ENCODE results near the gene MIPOL1.
"Not testable (repeated sequence)": the region's sequence is repeated elsewhere in the genome, so short reads cannot be mapped to it uniquely, and the experiment has no call there.

Gene MIPOL1

DNA sequence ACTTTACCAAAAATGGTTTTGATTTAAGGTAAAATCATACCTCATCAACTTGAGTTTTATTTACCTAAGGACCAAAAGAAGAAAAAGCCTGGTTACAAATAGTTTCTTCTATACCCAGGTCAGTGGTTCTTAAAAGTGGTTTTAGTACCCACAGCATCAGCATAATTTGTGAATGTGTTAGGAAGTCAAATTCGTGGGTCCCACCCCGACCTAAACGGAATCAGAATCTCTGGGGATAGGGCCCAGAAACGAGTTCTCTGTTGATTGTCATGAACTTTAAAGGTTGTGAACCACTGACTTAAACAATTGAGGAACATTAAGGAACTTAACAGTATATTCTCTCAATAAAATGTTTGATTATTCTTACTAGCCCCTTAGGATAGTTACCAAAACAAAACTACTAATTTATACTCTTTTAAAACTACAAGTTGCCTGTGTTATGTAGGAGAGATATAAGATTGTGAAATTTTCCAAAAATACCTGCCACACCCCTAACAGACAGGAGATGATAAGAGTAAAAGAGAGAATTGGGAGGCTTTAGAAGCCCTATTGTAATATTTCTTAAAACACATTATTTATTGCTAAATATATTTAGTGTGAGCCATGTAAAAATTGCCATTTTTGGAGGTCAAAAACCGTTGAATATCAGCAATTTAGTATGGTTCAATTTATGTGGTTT, 24.7 kb upstream of the MIPOL1 start:
- Mint-ChIP-seq H3K27me3 (peaks cover 34% of the 10 kb centered on the region), H3K36me3 (ENCODE audit: low read depth) (no peaks in the 10 kb centered on the region), H3K27ac (no peak overlapping the region), H3K4me3 (no peak overlapping the region), H3K9me3 (no peaks in the 10 kb centered on the region), H3K4me1 (ENCODE audit: low read depth) (no peaks in the 10 kb centered on the region)

DNA sequence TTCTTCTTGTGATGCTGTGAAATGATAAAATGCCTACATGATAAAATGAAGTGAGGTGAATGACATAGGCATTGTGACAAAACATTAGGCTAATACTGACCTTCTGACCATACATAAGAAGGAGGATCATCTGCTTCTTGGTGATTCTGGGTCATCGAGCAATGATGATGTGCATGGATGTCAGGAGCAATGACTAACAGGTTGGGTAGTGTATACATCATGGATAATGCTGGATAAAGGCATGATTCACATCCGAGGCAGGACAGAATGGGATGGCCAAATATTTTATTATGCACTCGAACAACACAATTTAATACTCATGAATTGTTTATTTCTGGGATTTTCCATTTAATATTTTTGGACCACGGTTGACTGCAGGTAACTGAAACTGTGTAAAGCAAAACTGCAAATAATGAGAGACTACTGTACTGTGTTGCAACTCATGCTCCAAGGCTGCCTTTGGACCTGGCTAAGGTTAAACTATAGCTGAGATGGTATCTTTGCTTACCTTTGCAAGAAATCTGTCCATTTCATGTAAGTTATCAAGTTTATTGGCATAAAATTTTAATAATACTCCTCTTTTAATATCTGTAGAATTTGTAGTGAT, 17.7 kb upstream of the MIPOL1 start:
- peaks cover 3% of the 10 kb centered on the region for H3K27me3 Mint-ChIP-seq
- no peaks in the 10 kb centered on the region for H3K36me3 Mint-ChIP-seq (ENCODE audit: low read depth)
- peaks cover 8% of the 10 kb centered on the region for H3K9me3 Mint-ChIP-seq
- no peak overlapping the region for H3K4me3 Mint-ChIP-seq
- H3K27ac Mint-ChIP-seq: no peak overlapping the region
- no peaks in the 10 kb centered on the region for H3K4me1 Mint-ChIP-seq (ENCODE audit: low read depth)

DNA sequence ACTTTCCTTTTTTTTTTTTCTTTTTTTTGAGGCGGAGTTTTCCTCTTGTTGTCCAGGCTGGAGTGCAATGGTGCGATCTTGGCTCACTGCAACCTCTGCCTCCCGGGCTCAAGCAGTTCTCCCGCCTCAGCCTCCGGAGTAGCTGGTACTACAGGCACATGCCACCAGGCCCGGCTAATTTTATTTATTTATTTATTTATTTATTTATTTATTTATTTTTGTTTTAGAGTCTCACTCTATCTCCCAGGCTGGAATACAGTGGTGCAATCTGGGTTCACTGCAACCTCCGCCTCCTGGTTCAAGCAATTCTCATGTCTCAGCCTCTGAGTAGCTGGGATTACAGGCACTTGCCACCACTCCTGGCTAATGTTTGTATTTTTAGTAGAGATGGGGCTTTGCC, 16.9 kb upstream of the MIPOL1 start:
- H3K27me3 Mint-ChIP-seq; H3K36me3 Mint-ChIP-seq (ENCODE audit: low read depth); H3K27ac Mint-ChIP-seq; H3K4me3 Mint-ChIP-seq; H3K9me3 Mint-ChIP-seq; H3K4me1 Mint-ChIP-seq (ENCODE audit: low read depth): not testable (repeated sequence)

DNA sequence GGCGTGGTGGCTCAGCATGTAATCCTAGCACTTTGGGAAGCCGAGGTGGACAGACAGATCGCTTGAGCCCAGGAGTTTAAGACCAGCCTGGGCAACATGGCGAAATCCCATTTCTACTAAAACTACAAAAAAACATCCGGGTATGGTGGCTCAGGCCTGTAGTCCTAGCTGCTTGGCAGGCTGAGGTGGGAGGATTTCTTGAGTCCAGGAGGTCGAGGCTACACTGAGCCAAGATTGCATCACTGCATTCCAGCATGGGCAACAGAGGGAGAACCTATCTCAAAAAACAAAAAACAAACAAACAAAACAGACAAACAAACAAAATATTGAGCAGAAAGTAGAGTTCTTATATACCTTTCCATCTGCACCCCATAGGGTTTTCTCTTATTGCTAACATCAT, 16.3 kb upstream of the MIPOL1 start:
- Mint-ChIP-seq H3K4me3 (no peak overlapping the region), H3K4me1 (ENCODE audit: low read depth) (no peaks in the 10 kb centered on the region), H3K36me3 (ENCODE audit: low read depth) (no peaks in the 10 kb centered on the region), H3K9me3 (peaks cover 8% of the 10 kb centered on the region), H3K27ac (no peak overlapping the region), H3K27me3 (no peaks in the 10 kb centered on the region)

DNA sequence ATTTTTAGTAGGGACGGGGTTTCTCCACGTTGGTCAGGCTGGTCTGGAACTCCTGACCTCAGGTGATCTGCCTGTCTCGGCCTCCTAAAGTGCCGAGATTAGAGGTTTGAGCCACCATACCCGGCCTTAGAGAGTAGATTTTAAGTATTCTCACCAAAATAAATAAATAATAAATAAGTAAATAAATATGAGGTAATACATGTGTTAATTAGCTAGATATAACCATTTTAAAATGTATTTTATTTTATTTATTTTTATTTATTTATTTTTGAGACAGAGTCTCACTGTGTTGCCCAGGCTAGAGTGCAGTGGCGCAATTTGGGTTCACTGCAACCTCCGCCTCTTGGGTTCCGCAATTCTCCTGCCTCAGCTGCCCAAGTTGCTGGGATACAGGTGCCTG, 13.2 kb upstream of the MIPOL1 start:
- H3K9me3 Mint-ChIP-seq; H3K4me1 Mint-ChIP-seq (ENCODE audit: low read depth); H3K27me3 Mint-ChIP-seq; H3K4me3 Mint-ChIP-seq; H3K27ac Mint-ChIP-seq; H3K36me3 Mint-ChIP-seq (ENCODE audit: low read depth): not testable (repeated sequence)

DNA sequence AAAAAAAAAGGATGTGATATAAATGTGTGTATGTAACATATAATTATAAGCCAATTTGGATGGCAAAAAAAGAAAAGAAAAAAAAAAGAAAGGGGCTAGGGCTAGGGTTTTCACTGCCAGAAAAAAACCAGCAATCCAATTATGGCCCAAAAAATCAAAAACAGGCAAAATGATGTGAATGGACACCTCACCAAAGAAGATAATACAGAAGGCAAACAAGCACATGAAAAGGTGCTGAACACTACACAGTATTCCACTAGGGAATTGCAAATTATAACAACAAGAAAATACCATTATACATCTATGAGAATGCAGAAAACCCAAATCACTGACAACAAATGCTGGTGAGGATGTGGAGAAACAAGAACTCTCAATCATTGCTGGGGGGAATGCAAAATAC, 12.1 kb upstream of the MIPOL1 start:
- Mint-ChIP-seq H3K4me1 (ENCODE audit: low read depth) (no peaks in the 10 kb centered on the region), H3K36me3 (ENCODE audit: low read depth) (no peaks in the 10 kb centered on the region), H3K27me3 (no peaks in the 10 kb centered on the region), H3K9me3 (peaks cover 10% of the 10 kb centered on the region), H3K4me3 (no peak overlapping the region), H3K27ac (no peak overlapping the region)

DNA sequence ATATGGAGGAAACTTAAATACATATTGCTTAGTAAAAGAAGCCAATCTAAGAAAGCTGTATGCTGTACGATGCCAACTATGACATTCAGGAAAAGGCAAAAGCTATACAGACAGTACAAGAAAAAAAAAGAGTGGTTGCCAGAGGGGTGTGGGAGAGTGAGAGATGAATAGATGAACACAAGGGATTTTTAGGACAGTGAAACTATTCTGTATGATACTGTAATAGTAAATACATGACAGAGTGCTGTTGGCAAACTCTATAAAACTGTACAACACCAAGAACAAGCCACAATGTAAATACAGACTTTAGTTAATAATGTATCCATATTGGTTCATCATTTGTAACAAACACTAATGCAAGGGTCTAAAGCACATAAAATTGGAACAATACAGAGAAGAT, 10.9 kb upstream of the MIPOL1 start:
- Mint-ChIP-seq H3K9me3 (peaks cover 10% of the 10 kb centered on the region), H3K27ac (no peak overlapping the region), H3K4me1 (ENCODE audit: low read depth) (no peaks in the 10 kb centered on the region), H3K36me3 (ENCODE audit: low read depth) (no peaks in the 10 kb centered on the region), H3K4me3 (no peak overlapping the region), H3K27me3 (no peaks in the 10 kb centered on the region)

DNA sequence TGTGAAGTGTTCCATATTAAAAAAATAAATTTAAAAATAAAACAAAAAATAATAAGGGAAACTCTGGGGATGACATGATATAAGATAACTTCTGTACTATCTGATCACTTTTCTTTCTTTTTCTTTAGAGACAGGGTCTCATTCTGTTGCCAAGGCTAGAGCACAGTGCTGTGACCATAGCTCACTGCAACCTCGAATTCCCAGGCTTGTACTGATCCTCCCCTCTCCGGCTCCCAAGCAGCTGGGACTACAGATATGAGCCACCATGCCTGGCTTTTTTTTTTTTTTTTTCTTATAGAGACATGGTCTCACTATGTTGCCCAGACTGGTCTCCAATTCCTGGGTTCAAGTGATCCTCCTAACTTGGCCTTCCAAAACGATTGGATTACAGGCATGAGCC, 10.4 kb upstream of the MIPOL1 start:
- no peaks in the 10 kb centered on the region for H3K27me3 Mint-ChIP-seq
- no peak overlapping the region for H3K27ac Mint-ChIP-seq
- peaks cover 7% of the 10 kb centered on the region for H3K9me3 Mint-ChIP-seq
- H3K4me3 Mint-ChIP-seq: no peak overlapping the region
- H3K4me1 Mint-ChIP-seq (ENCODE audit: low read depth): no peaks in the 10 kb centered on the region
- no peaks in the 10 kb centered on the region for H3K36me3 Mint-ChIP-seq (ENCODE audit: low read depth)

DNA sequence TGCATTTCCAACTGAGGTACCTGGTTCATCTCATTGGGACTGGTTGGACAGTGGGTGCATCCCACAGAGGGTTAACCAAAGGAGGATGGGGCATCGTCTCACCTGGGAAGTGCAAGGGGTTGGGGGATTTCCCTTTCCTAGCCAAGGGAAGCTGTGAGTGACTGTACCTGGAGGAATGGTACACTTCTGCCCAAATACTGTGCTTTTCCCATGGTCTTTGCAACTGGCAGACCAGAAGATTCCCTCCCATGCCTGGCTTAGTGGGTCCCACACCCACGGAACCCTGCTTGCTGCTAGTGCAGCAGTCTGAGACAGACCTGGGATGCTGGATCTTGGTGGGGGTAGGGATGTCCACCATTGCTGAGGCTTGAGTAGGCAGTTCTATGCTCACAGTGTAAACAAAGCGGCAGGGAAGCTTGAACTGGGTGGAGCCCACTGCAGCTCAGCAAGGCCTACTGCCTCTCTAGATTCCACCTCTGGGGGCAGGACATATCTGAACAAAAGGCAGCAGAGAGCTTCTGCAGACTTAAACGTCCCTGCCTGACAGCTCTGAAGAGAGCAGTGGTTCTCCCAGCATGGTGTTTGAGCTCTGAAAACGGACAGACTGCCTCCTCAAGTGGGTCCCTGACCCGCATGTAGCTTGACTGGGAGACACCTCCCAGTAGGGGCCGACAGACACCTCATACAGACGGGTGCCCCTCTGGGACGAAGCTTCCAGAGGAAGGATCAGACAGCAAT, 9.7 kb upstream of the MIPOL1 start:
- not testable (repeated sequence) for H3K4me3 Mint-ChIP-seq; H3K4me1 Mint-ChIP-seq (ENCODE audit: low read depth); H3K9me3 Mint-ChIP-seq; H3K27me3 Mint-ChIP-seq; H3K27ac Mint-ChIP-seq; H3K36me3 Mint-ChIP-seq (ENCODE audit: low read depth)

DNA sequence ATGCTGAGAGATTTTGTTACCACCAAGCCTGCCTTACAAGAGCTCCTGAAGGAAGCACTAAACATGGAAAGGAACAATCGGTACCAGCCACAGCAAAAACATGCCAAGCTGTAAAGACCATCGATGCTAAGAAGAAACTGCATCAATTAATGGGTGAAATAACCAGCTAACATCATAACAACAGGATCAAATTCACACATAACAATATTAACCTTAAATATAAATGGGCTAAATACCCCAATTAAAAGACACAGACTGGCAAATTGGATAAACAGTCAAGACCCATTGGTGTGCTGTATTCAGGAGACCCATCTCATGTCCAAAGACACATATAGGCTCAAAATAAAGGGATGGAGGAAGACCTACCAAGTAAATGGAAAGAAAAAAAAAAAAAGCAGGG, 8.0 kb upstream of the MIPOL1 start:
- H3K27me3 Mint-ChIP-seq; H3K4me3 Mint-ChIP-seq; H3K4me1 Mint-ChIP-seq (ENCODE audit: low read depth); H3K9me3 Mint-ChIP-seq; H3K36me3 Mint-ChIP-seq (ENCODE audit: low read depth); H3K27ac Mint-ChIP-seq: not testable (repeated sequence)

DNA sequence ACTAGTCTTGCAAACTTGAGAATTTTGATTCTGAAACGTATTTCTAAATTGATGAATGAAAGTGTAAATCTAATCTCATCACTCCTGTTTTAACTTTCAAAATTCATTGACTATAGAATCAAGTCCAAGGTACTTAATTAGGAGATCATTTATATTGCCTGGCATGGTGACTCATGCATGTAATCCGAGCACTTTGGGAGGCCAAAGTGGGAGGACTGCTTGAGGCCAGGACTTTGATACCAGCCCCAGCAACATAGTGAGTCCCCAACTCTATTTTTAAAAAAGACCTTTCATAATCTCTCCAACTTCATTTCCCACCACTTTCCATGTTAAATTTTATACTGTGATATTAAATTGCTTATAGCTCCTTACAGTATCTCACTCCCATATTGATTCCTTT, 3.0 kb upstream of the MIPOL1 start:
- H3K27me3 Mint-ChIP-seq: peaks cover 33% of the 10 kb centered on the region
- no peaks in the 10 kb centered on the region for H3K36me3 Mint-ChIP-seq (ENCODE audit: low read depth)
- no peak overlapping the region for H3K27ac Mint-ChIP-seq

DNA sequence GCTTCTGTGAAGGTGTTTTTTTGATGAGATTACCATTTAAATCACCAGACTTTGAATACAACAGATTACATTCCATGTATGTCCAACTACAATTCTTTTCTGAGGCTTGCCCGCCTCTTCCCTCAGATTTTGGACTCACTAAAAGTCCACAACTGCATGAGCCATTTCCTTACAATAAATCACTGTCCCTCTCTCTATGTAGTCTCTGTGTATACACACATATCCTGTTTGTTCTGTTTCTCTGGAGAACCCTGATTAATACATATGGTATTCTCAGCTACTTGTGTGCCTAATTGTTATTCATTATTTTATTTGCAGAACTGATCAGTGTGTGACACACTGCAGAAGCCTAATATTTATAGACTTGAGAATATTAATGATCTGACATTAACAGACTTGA, 2.4 kb upstream of the MIPOL1 start:
- Mint-ChIP-seq H3K27me3 (peaks cover 33% of the 10 kb centered on the region), H3K9me3 (no peaks in the 10 kb centered on the region), H3K4me3 (no peak overlapping the region), H3K4me1 (ENCODE audit: low read depth) (peaks cover 10% of the 10 kb centered on the region), H3K36me3 (ENCODE audit: low read depth) (no peaks in the 10 kb centered on the region), H3K27ac (no peak overlapping the region)

More for the DNA sequence above, 3.0 kb upstream of the MIPOL1 start:
- H3K9me3 Mint-ChIP-seq: no peaks in the 10 kb centered on the region
- no peak overlapping the region for H3K4me3 Mint-ChIP-seq
- H3K4me1 Mint-ChIP-seq (ENCODE audit: low read depth): peaks cover 10% of the 10 kb centered on the region

DNA sequence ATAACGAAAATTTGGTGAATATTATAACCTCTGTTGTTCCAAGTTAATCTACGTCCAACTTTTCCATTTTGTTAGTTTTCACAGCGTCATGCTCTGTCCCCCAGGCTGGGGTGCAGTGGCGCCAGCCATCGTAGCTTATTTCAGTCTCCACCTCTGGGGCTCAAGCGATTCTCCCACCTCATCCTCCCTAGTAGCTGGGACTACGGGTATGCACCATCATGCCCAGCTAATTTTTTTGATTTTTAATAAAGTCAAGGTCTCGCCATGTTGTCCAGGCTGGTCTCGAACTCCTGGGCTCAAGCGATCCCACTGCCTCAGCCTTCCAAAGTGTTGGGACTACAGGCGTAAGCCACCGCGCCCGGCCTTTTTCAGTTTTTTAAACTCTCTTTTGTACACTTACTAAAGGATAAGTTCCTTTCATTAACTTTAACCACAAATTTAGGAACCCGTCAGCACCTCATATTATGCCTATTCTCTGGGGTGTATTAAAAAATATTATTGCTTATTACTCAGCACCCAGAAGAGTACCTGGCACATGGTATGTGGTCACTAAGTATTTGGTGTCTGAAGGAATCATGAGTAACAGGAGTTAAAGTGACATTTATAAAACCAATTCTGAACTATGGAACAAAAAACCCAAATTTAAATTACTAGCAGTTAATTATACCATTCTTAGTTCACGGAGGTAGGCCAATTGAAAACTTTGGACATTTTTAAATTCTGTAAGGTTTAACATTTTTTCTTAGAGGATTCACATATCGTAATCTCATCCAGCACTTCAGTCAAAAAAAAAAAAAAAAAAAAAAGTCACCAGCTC, 925 bp upstream of the MIPOL1 start:
- peaks cover 33% of the 10 kb centered on the region for H3K27me3 Mint-ChIP-seq
- peaks cover 10% of the 10 kb centered on the region for H3K4me1 Mint-ChIP-seq (ENCODE audit: low read depth)
- H3K36me3 Mint-ChIP-seq (ENCODE audit: low read depth): no peaks in the 10 kb centered on the region
- H3K9me3 Mint-ChIP-seq: no peaks in the 10 kb centered on the region
- peak overlapping the region; percentile 65 for H3K4me3 Mint-ChIP-seq
- H3K27ac Mint-ChIP-seq: no peak overlapping the region

DNA sequence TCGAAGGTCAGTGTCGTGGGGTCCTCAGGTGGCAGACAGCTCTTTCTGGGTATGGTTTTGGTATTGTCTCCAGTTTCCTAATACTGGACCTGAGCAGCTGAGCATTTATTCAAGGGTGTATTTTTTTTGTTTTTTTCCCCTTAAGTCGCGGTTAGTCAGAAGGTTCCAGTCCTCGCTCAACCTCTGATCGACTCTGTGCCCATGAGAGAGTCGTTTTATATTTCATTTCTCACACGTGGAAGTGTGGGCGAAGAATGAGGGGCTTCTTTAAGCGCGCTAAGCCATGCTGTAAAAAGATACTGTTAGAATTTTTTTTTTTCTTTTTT, 499 bp downstream of the MIPOL1 start:
- Mint-ChIP-seq H3K36me3 (ENCODE audit: low read depth) (no peaks in the 10 kb centered on the region), H3K27me3 (peaks cover 33% of the 10 kb centered on the region), H3K9me3 (no peaks in the 10 kb centered on the region), H3K4me3 (peak overlapping the region; percentile 65), H3K4me1 (ENCODE audit: low read depth) (peaks cover 10% of the 10 kb centered on the region), H3K27ac (no peak overlapping the region)

DNA sequence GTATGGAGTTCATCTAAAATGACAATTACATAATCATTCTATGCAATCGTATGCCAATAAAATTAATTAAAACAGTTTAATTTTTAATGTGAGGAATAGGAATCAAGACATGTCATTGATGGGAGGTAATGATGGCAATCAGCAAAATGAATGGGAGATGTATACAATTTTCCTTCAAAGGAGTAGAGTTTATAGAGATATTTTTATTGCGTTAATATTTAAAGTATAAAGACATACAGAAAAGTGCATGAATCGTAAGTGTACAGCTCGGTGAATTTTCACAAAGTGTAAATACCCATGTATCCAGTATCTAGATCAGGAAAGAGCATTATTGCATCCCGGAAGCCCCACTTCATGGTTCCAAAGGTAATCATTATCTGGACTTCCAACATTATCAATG, 1.2 kb downstream of the MIPOL1 start:
- no peak overlapping the region for H3K27ac Mint-ChIP-seq
- no peaks in the 10 kb centered on the region for H3K36me3 Mint-ChIP-seq (ENCODE audit: low read depth)
- no peaks in the 10 kb centered on the region for H3K9me3 Mint-ChIP-seq
- H3K4me3 Mint-ChIP-seq: no peak overlapping the region
- H3K27me3 Mint-ChIP-seq: peaks cover 33% of the 10 kb centered on the region
- H3K4me1 Mint-ChIP-seq (ENCODE audit: low read depth): peaks cover 10% of the 10 kb centered on the region
